HG02973 (cell line): Measurements from ENCODE around the gene KIF26B.

ENCODE experiments used
- ATAC-seq: cut with Tn5 transposase; IDR thresholded peaks from one replicate; pipeline ENCODE4 v1.9.1; 2021; ENCODE audit warnings: moderate library complexity; ENCODE audit not compliant: unreplicated experiment

The KIF26B gene

GRCh38 chr1:245131026-245131393 lies 23.8 kb upstream of the KIF26B start:
- no peak for ATAC-seq

GRCh38 chr1:245132771-245133170 lies 22.0 kb upstream of the KIF26B start:
- ATAC-seq, result no peak

- no peak for ATAC-seq
These were observed 20.6 kb upstream of the KIF26B start for GRCh38 chr1:245133995-245134715.

- no peak for ATAC-seq
These were observed 12.5 kb upstream of the KIF26B start for GRCh38 chr1:245142171-245142798.

GRCh38 chr1:245142976-245143375 lies 11.8 kb upstream of the KIF26B start:
- ATAC-seq, result no peak

GRCh38 chr1:245143849-245144248 lies 10.9 kb upstream of the KIF26B start:
- no peak for ATAC-seq

GRCh38 chr1:245148069-245148468 lies 6.7 kb upstream of the KIF26B start:
- no peak for ATAC-seq

GRCh38 chr1:245148861-245149260 lies 5.9 kb upstream of the KIF26B start:
- ATAC-seq, result no peak

- ATAC-seq, result peak; percentile 35
These were observed 1.7 kb upstream of the KIF26B start for GRCh38 chr1:245153081-245153551.

- ATAC-seq, result no peak
These were observed 995 bp upstream of the KIF26B start for GRCh38 chr1:245153552-245154428.

GRCh38 chr1:245155272-245156040 lies 671 bp downstream of the KIF26B start:
- ATAC-seq, result no peak

- peak; percentile 86 for ATAC-seq
These were observed 1.4 kb downstream of the KIF26B start for GRCh38 chr1:245156041-245156735.

- ATAC-seq, result no peak
These were observed 2.1 kb downstream of the KIF26B start for GRCh38 chr1:245156736-245157505.

- no peak for ATAC-seq
These were observed 4.1 kb downstream of the KIF26B start for GRCh38 chr1:245158913-245159312.

GRCh38 chr1:245160288-245160687 lies 5.5 kb downstream of the KIF26B start:
- no peak for ATAC-seq

GRCh38 chr1:245160741-245161400 lies 6.1 kb downstream of the KIF26B start:
- ATAC-seq, result no peak

GRCh38 chr1:245161866-245162265 lies 7.1 kb downstream of the KIF26B start:
- no peak for ATAC-seq

GRCh38 chr1:245166471-245166885 lies 11.7 kb downstream of the KIF26B start:
- ATAC-seq, result no peak

- no peak for ATAC-seq
These were observed 13.3 kb downstream of the KIF26B start for GRCh38 chr1:245168086-245168485.
